SK-N-MC (cell line): Measurements from ENCODE around the gene CIT.
A peak's percentile ranks its signal among the peaks of the same experiment; 100 is the strongest.

ENCODE experiments used
- DNase-seq: peaks from one replicate; pipeline ENCODE4 v3.0.0-alpha.2; 2011; ENCODE audit warnings: low read depth, low spot score
- H3K27ac ChIP-seq: fragments of 200-600 bp; sonication (generic); 2 replicates; pipeline ENCODE4 v1.5.1; 2016; ENCODE audit warnings: mixed run types
- H3K36me3 ChIP-seq: fragments of 200-600 bp; sonication (generic); 2 replicates; pipeline ENCODE4 v1.6.1; 2017; ENCODE audit warnings: antibody characterized with exemption, low read length, mixed read lengths; ENCODE audit not compliant: insufficient read depth
- H3K4me3 ChIP-seq: fragments of 200-600 bp; sonication (generic); 2 replicates; pipeline ENCODE4 v1.5.1; 2016
- H3K9ac ChIP-seq: fragments of 200-600 bp; sonication (generic); 2 replicates; pipeline ENCODE4 v1.8.0; 2017; ENCODE audit warnings: mixed run types, mixed read lengths; ENCODE audit not compliant: insufficient read length
- H3K9me3 ChIP-seq: fragments of 200-600 bp; sonication (generic); 2 replicates; pipeline ENCODE4 v1.6.1; 2017; ENCODE audit warnings: low read depth, mild to moderate bottlenecking, antibody characterized with exemption, low read length, moderate library complexity, mixed read lengths
- EZH2 ChIP-seq: fragments of 200-600 bp; sonication (generic); IDR thresholded peaks from one replicate; pipeline ENCODE4 v1.6.1; 2017; ENCODE audit warnings: antibody characterized with exemption
- FOXP2 ChIP-seq: optimal IDR thresholded peaks from 2 replicates; pipeline ENCODE3; 2011; ENCODE audit warnings: mild to moderate bottlenecking, moderate library complexity; ENCODE audit not compliant: insufficient read depth; ENCODE audit errors: extremely low read length, control extremely low read depth
- POLR2AphosphoS5 ChIP-seq: IDR thresholded peaks from 2 replicates; pipeline ENCODE4 v1.6.1; 2012; ENCODE audit warnings: mild to moderate bottlenecking, low read depth, low read length, borderline replicate concordance

Gene CIT

DNA sequence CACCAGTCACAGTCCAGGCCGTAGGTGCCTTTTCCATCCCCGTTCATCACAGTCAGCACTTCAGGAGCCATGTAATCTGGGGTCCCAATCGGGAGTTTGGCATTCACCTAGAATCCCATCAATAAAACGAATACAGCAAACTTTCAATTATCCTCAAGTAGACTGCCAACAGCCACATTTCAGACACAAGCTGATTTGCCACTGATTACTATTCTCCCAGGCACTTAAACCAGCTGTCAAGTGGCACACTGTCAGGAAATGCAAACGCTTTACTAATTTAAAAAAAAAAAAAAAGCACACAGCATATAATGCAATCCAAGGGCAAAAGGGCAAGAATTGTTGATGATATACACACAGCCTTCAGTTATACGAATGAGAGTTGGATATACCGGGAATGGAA, 51.9 kb downstream of the CIT start:
- H3K9ac ChIP-seq, result no peak overlapping the region
- peaks cover 28% of the 10 kb centered on the region for H3K36me3 ChIP-seq
- TF ChIP-seq POLR2AphosphoS5, result no peak
- TF ChIP-seq FOXP2, result no peak
- TF ChIP-seq EZH2, result no peak
- no peak for DNase-seq
- H3K9me3 ChIP-seq, result no peaks in the 10 kb centered on the region
- no peak overlapping the region for H3K4me3 ChIP-seq
- no peak overlapping the region for H3K27ac ChIP-seq

DNA sequence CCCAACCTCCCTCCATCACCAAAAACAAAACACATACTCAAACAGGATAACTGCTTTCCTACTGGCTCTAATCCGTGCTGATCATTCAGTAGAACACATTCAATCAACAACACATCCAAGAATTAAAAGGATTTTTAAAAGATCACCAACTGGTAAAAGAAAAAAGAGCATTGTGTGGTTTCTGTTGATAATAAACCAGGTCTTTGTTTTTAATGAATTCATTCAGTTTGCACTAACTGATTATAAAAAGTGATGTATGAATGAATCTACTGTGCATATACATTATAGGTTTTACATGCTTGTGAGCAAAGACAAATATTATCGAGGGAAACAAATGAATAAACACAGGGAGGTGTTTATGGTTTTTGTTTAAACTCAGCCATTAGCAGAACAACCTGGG, 55.1 kb downstream of the CIT start:
- DNase-seq, result no peak
- TF ChIP-seq POLR2AphosphoS5 (no peak), FOXP2 (no peak), EZH2 (no peak)
- Histone ChIP-seq H3K9ac (no peak overlapping the region), H3K9me3 (no peaks in the 10 kb centered on the region), H3K36me3 (peaks cover 21% of the 10 kb centered on the region; the same call in 1 of the 2 replicates), H3K27ac (no peak overlapping the region), H3K4me3 (no peak overlapping the region)

DNA sequence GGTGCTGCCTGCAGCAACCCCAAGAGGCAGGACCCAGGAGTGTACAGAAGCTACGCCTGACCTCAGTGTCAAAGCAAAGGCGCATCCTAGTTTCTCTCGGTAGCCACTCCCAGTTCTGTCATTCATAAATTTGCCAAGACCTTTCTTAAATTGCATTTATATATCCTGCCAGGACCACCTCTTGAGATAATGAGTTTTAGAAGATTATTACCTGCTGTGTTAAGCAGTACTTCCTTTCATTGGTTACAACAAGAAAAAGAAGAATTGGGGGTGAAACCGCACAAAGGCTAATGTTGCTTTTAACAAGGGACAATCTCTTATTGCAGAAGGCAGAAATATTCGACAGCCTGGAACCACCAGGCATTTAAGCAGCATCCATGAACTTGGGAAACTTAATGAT, 57.8 kb downstream of the CIT start:
- peaks cover 8% of the 10 kb centered on the region; the same call in 1 of the 2 replicates for H3K36me3 ChIP-seq
- TF ChIP-seq POLR2AphosphoS5, result no peak
- no peak for TF ChIP-seq EZH2
- TF ChIP-seq FOXP2, result no peak
- DNase-seq, result peak; percentile 2
- no peak overlapping the region for H3K4me3 ChIP-seq
- no peaks in the 10 kb centered on the region for H3K9me3 ChIP-seq
- no peak overlapping the region for H3K27ac ChIP-seq
- no peak overlapping the region for H3K9ac ChIP-seq

DNA sequence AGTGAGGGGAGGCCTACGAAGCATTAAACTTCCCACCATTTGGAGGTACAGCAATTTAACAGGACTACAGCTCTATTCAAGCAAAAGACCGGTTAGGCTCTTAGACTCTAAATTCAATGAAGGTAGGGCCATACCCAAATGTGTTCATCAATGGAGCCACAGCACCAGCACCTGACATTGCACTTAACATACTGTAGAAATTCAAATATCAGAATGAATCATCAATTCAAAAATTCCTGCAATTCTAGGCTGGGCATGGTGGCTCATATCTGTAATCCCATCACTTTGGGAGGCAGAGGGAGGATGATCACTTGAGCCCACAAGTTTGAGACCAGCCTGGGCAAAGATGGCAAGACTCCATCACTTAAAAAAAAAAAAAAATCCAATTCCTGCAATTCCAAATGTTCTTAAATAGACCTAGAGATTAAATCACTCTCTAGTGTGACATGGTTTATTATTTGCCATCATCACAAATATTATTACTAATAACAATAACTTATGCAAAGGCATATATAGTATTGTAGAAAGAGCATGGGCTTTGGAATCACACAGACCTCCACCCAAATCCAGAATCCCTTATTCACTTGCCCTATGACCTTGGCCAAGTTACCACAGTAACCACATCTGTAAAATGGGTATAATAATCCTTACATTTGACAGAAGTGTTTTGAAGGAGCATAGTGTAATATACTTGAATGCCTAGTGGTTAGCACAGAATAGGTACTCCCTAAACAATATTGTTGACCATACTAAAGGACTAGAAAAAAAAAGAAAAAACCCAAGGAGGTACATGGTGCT, 59.4 kb downstream of the CIT start:
- no peak for TF ChIP-seq FOXP2
- no peak for TF ChIP-seq POLR2AphosphoS5
- H3K27ac ChIP-seq, result no peak overlapping the region
- no peaks in the 10 kb centered on the region for H3K9me3 ChIP-seq
- peaks cover 7% of the 10 kb centered on the region; the same call in 1 of the 2 replicates for H3K36me3 ChIP-seq
- no peak overlapping the region for H3K4me3 ChIP-seq
- H3K9ac ChIP-seq, result no peak overlapping the region
- no peak for DNase-seq

DNA sequence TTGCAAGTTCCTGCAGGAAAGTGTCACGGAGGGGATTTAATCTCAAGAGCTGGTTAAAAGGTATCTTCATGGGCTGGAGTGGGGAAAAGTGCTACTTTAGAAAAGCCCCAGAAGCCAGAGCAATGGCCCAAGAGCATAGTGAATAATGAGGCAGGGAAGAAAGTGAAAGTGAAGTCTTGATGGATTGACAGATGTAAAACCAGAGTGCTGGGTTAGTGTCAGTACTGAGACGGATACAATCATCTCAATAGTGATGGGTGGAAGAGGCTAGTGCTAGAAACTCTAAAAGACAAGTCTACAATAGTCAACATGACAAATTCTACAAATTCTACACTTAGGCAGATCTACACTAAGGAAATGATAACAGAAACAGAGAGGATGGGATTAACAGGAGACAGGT, 68.1 kb downstream of the CIT start:
- no peak for DNase-seq
- no peak overlapping the region for H3K9ac ChIP-seq
- H3K4me3 ChIP-seq, result no peak overlapping the region
- peaks cover 14% of the 10 kb centered on the region; the same call in 1 of the 2 replicates for H3K36me3 ChIP-seq
- no peak overlapping the region for H3K27ac ChIP-seq
- TF ChIP-seq FOXP2 (no peak), EZH2 (no peak), POLR2AphosphoS5 (no peak)
- no peaks in the 10 kb centered on the region for H3K9me3 ChIP-seq

DNA sequence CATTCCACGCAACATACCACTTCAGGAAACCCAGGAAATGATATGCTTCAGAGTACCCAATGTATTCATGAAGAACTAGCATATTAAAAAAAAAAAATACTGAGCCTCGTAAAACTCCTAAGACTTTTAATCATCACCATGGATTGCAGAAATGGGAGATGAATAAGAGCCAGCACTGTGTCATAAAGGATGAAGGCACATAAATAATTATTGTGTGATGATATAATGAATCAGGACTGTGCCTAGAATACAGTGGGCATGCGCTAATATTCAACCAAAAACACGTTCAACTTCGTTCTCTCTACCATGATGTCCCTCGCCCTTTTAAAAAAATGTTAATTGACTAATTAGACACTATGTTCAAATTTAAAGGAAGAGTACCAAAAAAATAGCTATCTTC, 68.7 kb downstream of the CIT start:
- Histone ChIP-seq H3K36me3 (peaks cover 14% of the 10 kb centered on the region; the same call in 1 of the 2 replicates), H3K4me3 (no peak overlapping the region), H3K9ac (no peak overlapping the region), H3K9me3 (no peaks in the 10 kb centered on the region), H3K27ac (no peak overlapping the region)
- TF ChIP-seq POLR2AphosphoS5 (no peak), EZH2 (no peak), FOXP2 (no peak)
- DNase-seq, result no peak

DNA sequence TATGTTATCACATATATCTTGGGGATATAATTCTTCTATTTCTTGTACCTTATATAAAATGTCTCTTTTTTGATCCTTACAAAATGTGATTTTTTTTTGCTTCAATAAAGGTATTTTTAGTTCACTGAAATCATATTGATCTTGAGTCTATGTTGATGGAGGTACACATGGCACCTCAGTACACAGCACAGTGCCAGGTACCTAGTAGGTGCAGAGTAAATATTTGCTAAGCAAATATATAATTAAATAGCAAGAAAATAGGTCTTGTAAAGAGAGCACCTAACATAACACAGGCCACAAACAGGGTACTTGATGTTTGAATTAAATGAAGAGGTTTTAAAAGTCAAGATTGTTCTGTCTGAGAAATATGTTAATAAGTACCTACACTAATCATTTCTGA, 69.7 kb downstream of the CIT start:
- Histone ChIP-seq H3K36me3 (peaks cover 14% of the 10 kb centered on the region; the same call in 1 of the 2 replicates), H3K9ac (no peak overlapping the region), H3K9me3 (no peaks in the 10 kb centered on the region), H3K27ac (no peak overlapping the region), H3K4me3 (no peak overlapping the region)
- no peak for TF ChIP-seq FOXP2
- TF ChIP-seq EZH2, result no peak
- no peak for TF ChIP-seq POLR2AphosphoS5
- DNase-seq, result no peak

DNA sequence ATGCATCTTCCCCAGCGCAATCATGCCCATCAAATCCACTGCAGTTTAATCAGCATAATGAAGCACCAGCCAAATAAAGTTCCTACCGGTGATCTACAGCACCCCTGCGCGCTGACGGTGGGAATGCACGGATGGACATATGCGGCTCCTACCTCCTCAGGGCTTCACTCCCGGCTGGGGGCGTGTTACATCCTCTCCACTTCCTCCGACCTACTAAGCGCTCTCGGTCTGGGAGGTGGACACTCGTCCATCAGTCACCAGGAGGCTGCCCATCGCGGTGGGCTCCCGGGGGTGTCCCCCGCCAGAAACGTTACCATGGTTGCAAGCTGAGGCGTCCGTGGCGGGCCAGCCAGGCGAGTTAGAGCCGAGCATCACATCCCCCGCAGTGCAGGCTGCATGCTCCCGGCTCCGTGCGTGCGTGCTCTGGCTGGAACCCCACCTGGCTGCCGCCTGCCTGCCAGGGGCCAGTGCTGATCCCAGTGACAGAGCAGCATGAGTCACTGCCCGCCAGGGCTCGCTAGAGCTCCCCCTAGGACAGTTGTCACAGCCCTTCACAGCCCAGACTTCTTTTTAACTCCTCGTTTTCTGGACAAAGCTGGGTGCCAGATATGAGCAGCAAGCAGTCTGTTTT, 73.0 kb downstream of the CIT start:
- no peak overlapping the region for H3K9ac ChIP-seq

More for the DNA sequence above, 73.0 kb downstream of the CIT start:
- Histone ChIP-seq H3K9me3 (no peaks in the 10 kb centered on the region), H3K36me3 (peaks cover 8% of the 10 kb centered on the region; the same call in 1 of the 2 replicates), H3K27ac (no peak overlapping the region), H3K4me3 (no peak overlapping the region)
- no peak for DNase-seq
- no peak for TF ChIP-seq POLR2AphosphoS5
- no peak for TF ChIP-seq FOXP2
- no peak for TF ChIP-seq EZH2
